ENCODE results near the gene TIMP1. TPM values are rescaled to one million over a fixed set of nuclear protein-coding genes. Genes with fewer than 3 reads are reported as not detected.

Gene TIMP1
- total RNA-seq, 1 donor from 2014 or later: 21.6 TPM

DNA sequence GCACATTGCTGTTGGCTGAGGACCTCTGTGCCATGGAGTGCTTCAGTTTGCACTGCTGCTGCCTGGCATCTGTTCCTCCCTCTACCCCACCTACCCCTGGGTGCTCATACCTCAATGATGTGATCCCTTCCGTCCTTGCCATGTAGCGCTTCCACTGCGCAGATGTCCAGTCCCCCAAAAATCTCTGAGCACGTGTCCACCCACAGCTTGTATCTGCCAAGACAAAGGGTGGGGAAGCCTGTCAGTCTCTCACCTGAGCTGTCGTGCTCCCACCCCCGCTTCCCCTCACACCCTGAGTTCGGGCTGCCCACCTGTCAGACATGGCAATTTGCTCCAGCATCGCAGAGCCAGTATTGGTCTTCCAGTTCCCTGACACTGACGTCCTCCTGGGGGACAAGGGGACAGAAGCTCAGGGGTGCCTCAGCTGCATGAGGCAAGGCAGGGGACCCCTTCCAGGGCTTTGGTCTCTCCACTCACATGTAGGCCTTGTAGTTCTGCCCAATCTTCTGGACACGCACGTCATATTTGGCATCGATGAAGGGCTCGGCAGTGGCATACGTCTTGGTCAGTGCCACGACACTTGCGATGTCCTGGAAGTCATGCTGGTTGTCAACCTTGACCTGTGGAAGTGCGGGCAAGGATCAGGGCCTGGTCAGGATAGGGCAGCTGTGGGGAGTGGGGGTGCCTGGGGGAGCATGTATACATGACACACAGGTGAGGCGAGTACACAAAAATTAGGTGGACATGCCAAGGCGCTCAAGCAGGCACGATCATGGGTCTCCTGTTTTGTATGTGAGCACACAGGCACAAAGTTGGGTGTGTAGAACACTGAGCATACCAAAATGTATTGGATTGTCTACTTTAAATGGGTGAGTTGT, 6.0 kb upstream of the TIMP1 start:
- peaks cover 10% of the 10 kb centered on the region for H3F3A ChIP-seq (ENCODE audit: low read depth)
- H3K27me3 ChIP-seq: no peaks in the 10 kb centered on the region
- H3K4me1 Mint-ChIP-seq: peaks cover 12% of the 10 kb centered on the region
- H2AFZ ChIP-seq (replicated peaks): no peak overlapping the region
- H3K4me3 ChIP-seq: no peak overlapping the region
- no peaks in the 10 kb centered on the region for H3K9me3 ChIP-seq (ENCODE audit: low read depth)
- H3K9ac ChIP-seq: no peak overlapping the region
- no peaks in the 10 kb centered on the region for H4K20me1 ChIP-seq (ENCODE audit: low read depth)
- no peak for DNase-seq (ENCODE audit: low spot score)
- no peaks in the 10 kb centered on the region for H3K36me3 ChIP-seq
- peaks cover 31% of the 10 kb centered on the region for H3K9me3 Mint-ChIP-seq
- peaks cover 9% of the 10 kb centered on the region for H3K27me3 Mint-ChIP-seq (ENCODE audit: insufficient read depth, low read depth)
- H3K4me3 Mint-ChIP-seq: no peak overlapping the region
- no peak overlapping the region for H3K27ac ChIP-seq
- H3K27ac Mint-ChIP-seq: no peak overlapping the region
- no peaks in the 10 kb centered on the region for H3K79me2 ChIP-seq (ENCODE audit: low read depth)
- H3K36me3 Mint-ChIP-seq: peaks cover 9% of the 10 kb centered on the region
- H3K4me1 ChIP-seq: peaks cover 6% of the 10 kb centered on the region
- TF ChIP-seq EZH2phosphoT487 (IDR thresholded peaks at IDR 0.05) (no peak), EZH2 (IDR thresholded peaks at IDR 0.05) (no peak)
- TF ChIP-seq, protein P1, sequence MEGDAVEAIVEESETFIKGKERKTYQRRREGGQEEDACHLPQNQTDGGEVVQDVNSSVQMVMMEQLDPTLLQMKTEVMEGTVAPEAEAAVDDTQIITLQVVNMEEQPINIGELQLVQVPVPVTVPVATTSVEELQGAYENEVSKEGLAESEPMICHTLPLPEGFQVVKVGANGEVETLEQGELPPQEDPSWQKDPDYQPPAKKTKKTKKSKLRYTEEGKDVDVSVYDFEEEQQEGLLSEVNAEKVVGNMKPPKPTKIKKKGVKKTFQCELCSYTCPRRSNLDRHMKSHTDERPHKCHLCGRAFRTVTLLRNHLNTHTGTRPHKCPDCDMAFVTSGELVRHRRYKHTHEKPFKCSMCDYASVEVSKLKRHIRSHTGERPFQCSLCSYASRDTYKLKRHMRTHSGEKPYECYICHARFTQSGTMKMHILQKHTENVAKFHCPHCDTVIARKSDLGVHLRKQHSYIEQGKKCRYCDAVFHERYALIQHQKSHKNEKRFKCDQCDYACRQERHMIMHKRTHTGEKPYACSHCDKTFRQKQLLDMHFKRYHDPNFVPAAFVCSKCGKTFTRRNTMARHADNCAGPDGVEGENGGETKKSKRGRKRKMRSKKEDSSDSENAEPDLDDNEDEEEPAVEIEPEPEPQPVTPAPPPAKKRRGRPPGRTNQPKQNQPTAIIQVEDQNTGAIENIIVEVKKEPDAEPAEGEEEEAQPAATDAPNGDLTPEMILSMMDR (IDR thresholded peaks at IDR 0.05): no peak
- no peak overlapping the region for H3K4me2 ChIP-seq

DNA sequence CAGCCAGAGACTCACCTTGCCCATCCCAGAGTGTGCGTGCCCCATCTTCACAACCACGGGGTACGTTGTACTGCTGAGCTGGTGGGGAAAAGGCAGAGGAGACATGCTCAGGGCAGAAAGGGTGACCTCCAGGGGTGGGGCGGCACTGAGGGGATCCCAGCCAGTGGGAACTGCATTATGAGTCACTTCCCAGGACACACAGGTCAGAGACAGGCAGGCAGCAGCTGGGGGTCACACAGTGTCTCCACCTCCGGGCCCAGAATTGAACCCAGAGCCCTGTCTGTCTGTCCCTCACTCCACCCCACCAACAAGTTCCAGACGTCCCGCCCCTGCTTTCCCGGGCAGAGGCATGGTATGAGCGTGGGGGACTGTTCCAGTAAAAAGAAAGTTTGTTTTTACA, 4.8 kb upstream of the TIMP1 start:
- TF ChIP-seq EZH2phosphoT487 (IDR thresholded peaks at IDR 0.05) (no peak), EZH2 (IDR thresholded peaks at IDR 0.05) (no peak)
- TF ChIP-seq, protein P1 (IDR thresholded peaks at IDR 0.05): no peak
- H3K27me3 Mint-ChIP-seq (ENCODE audit: insufficient read depth, low read depth): peaks cover 12% of the 10 kb centered on the region

DNA sequence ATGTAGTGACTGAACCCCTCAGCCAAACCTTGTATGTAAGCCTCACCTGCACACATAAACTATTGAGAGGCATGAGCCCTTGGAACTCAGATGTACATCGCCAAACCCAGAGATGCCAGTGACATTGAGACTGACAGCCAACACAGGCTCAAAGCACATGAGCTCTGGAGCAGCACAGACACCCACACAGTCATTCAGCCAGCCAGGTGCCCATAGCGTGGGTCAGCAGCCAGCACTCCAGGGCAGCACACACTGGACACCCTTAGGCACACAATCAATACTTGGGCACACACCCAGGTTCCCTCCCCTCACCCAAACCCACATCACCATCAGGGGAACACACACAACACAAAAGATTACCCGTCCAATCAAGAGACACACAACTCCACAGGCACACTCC, 4.3 kb upstream of the TIMP1 start:
- Histone ChIP-seq H3K4me1 (peaks cover 6% of the 10 kb centered on the region), H3K27ac (no peak overlapping the region), H3K79me2 (ENCODE audit: low read depth) (no peaks in the 10 kb centered on the region), H3K9ac (no peak overlapping the region), H3K9me3 (ENCODE audit: low read depth) (no peaks in the 10 kb centered on the region), H3K4me2 (no peak overlapping the region), H3K4me3 (no peak overlapping the region), H3F3A (ENCODE audit: low read depth) (peaks cover 9% of the 10 kb centered on the region), H2AFZ (replicated peaks) (no peak overlapping the region), H3K36me3 (no peaks in the 10 kb centered on the region), H3K27me3 (no peaks in the 10 kb centered on the region), H4K20me1 (ENCODE audit: low read depth) (no peaks in the 10 kb centered on the region)
- DNase-seq (ENCODE audit: low spot score): no peak
- no peak overlapping the region for H3K27ac Mint-ChIP-seq
- peaks cover 12% of the 10 kb centered on the region for H3K27me3 Mint-ChIP-seq (ENCODE audit: insufficient read depth, low read depth)
- no peaks in the 10 kb centered on the region for H3K36me3 Mint-ChIP-seq
- TF ChIP-seq, protein P1 (IDR thresholded peaks at IDR 0.05): no peak
- no peak for TF ChIP-seq EZH2phosphoT487 (IDR thresholded peaks at IDR 0.05)
- no peak for TF ChIP-seq EZH2 (IDR thresholded peaks at IDR 0.05)
- H3K4me3 Mint-ChIP-seq: no peak overlapping the region
- peaks cover 16% of the 10 kb centered on the region for H3K4me1 Mint-ChIP-seq
- H3K9me3 Mint-ChIP-seq: peaks cover 21% of the 10 kb centered on the region

More for the DNA sequence above, 4.8 kb upstream of the TIMP1 start:
- Histone ChIP-seq H2AFZ (replicated peaks) (no peak overlapping the region), H4K20me1 (ENCODE audit: low read depth) (no peaks in the 10 kb centered on the region), H3K79me2 (ENCODE audit: low read depth) (no peaks in the 10 kb centered on the region), H3K27ac (no peak overlapping the region), H3K9ac (no peak overlapping the region), H3K9me3 (ENCODE audit: low read depth) (no peaks in the 10 kb centered on the region), H3K4me3 (no peak overlapping the region), H3K4me2 (no peak overlapping the region), H3F3A (ENCODE audit: low read depth) (peaks cover 10% of the 10 kb centered on the region), H3K4me1 (peaks cover 6% of the 10 kb centered on the region), H3K27me3 (no peaks in the 10 kb centered on the region), H3K36me3 (no peaks in the 10 kb centered on the region)
- Mint-ChIP-seq H3K27ac (no peak overlapping the region), H3K4me1 (peaks cover 16% of the 10 kb centered on the region), H3K9me3 (peaks cover 24% of the 10 kb centered on the region), H3K36me3 (no peaks in the 10 kb centered on the region), H3K4me3 (no peak overlapping the region)
- DNase-seq (ENCODE audit: low spot score): no peak

All from neural progenitor cell (in vitro differentiated cells).